C1 segment of cervical spinal cord (tissue), 14 donors: ENCODE measurements around the gene HMCN1.
A peak's percentile ranks its signal among the peaks of the same experiment; 100 is the strongest.
"Not testable (repeated sequence)": the region's sequence is repeated elsewhere in the genome, so short reads cannot be mapped to it uniquely, and the experiment has no call there.

ENCODE experiments used
- DNase-seq, 14 donors: peaks; one replicate each; lab custom pipeline; 2025; lab: John Stamatoyannopoulos, UW

Gene HMCN1

GRCh38 chr1:186195377-186195931 is 461.3 kb downstream of the HMCN1 start:
- DNase-seq, result no peak

- no peak for DNase-seq
Observed at GRCh38 chr1:186202271-186202764, 468.1 kb downstream of the HMCN1 start.

- DNase-seq, result no peak
Observed at GRCh38 chr1:186202776-186203175, 468.6 kb downstream of the HMCN1 start.

- DNase-seq, result no peak
Observed at GRCh38 chr1:186206048-186206570, 471.9 kb downstream of the HMCN1 start.

- no peak for DNase-seq
Observed at GRCh38 chr1:186207391-186208085, 473.3 kb downstream of the HMCN1 start.

GRCh38 chr1:186208405-186209129 is 474.4 kb downstream of the HMCN1 start:
- no peak for DNase-seq

GRCh38 chr1:186210258-186210657 is 476.1 kb downstream of the HMCN1 start:
- no peak for DNase-seq

GRCh38 chr1:186211583-186211982 is 477.4 kb downstream of the HMCN1 start:
- DNase-seq, result not testable (repeated sequence)

- DNase-seq, result peak in 6 of 14 donors; percentile 5 to 18 (median 10)
Observed at GRCh38 chr1:186212568-186213224, 478.5 kb downstream of the HMCN1 start.

GRCh38 chr1:186213225-186213607 is 479.0 kb downstream of the HMCN1 start:
- no peak for DNase-seq

- no peak for DNase-seq
Observed at GRCh38 chr1:186214791-186215190, 480.6 kb downstream of the HMCN1 start.

- no peak for DNase-seq
Observed at GRCh38 chr1:186215636-186216035, 481.4 kb downstream of the HMCN1 start.

- no peak for DNase-seq
Observed at GRCh38 chr1:186218654-186219352, 484.6 kb downstream of the HMCN1 start.

- no peak for DNase-seq
Observed at GRCh38 chr1:186220067-186220466, 485.9 kb downstream of the HMCN1 start.

- no peak for DNase-seq
Observed at GRCh38 chr1:186220911-186221310, 486.7 kb downstream of the HMCN1 start.

GRCh38 chr1:186225096-186225495 is 490.9 kb downstream of the HMCN1 start:
- no peak for DNase-seq

GRCh38 chr1:186228749-186229148 is 494.6 kb downstream of the HMCN1 start:
- DNase-seq, result no peak

GRCh38 chr1:186231861-186232436 is 497.8 kb downstream of the HMCN1 start:
- no peak for DNase-seq

GRCh38 chr1:186234976-186235686 is 500.9 kb downstream of the HMCN1 start:
- no peak for DNase-seq

- DNase-seq, result no peak
Observed at GRCh38 chr1:186235696-186236095, 501.5 kb downstream of the HMCN1 start.
